SK-N-SH (cell line): ENCODE results near the gene CSTPP1. TPM values are rescaled to one million over a fixed set of nuclear protein-coding genes. Genes with fewer than 3 reads are reported as not detected.

Experiments used
- CTCF ChIA-PET: fragments of 300-600, 350-600 bp; formaldehyde crosslinking; extraction: SDS; loops from one replicate; lab custom pipeline; 2021; lab: Yijun Ruan, JAX
- POLR2A ChIA-PET: fragments of 350-600 bp; sonication (Branson Sonifier 250); formaldehyde crosslinking; extraction: SDS; loops from one replicate; lab custom pipeline; 2020; ENCODE audit warnings: antibody characterized with exemption, inconsistent platforms; lab: Yijun Ruan, JAX
- DNase-seq: peaks from one replicate; pipeline ENCODE4 v3.0.0; 2012
- H2AFZ ChIP-seq: fragments of 200-600 bp; sonication (generic); 2 replicates; pipeline ENCODE4 v1.8.1; 2016; ENCODE audit warnings: antibody characterized with exemption, mild to moderate bottlenecking, low read depth
- H3F3A ChIP-seq: fragments of 200-600 bp; sonication (generic); replicated peaks from 2 replicates; pipeline ENCODE3; 2016; ENCODE audit warnings: antibody characterized with exemption, mild to moderate bottlenecking; ENCODE audit not compliant: insufficient read depth
- H3K27ac ChIP-seq, 2 experiments: fragments of 200-500 bp in 1 of 2; fragments of 200-600 bp in 1 of 2; sonication (Bioruptor generic) in 1 of 2; sonication (generic), shearing (Covaris generic) in 1 of 2; 2 replicates each; pipeline versions ENCODE4 v1.5.1 to v1.6.1; 2014 to 2016; ENCODE audit warnings: low read depth in 2 of 2, inconsistent platforms in 1 of 2, low read length in 1 of 2, mild to moderate bottlenecking in 1 of 2, mixed read lengths in 1 of 2
- H3K27me3 ChIP-seq: fragments of 200-600 bp; sonication (generic), shearing (Covaris generic); 2 replicates; pipeline ENCODE4 v1.6.1; 2016; ENCODE audit warnings: mixed run types; ENCODE audit not compliant: insufficient read depth
- H3K36me3 ChIP-seq, 2 experiments: fragments of 200-500 bp in 1 of 2; fragments of 200-600 bp in 1 of 2; sonication (Bioruptor generic) in 1 of 2; sonication (generic) in 1 of 2; replicated peaks in 1 of 2; 2 replicates each; pipeline versions ENCODE3 to v1.5.1; 2014 to 2016; ENCODE audit warnings: low read length in 1 of 2, mild to moderate bottlenecking in 1 of 2; ENCODE audit not compliant: insufficient read depth in 2 of 2, control insufficient read depth in 1 of 2
- H3K4me1 ChIP-seq, 2 experiments: fragments of 200-500 bp in 1 of 2; fragments of 200-600 bp in 1 of 2; sonication (Bioruptor generic) in 1 of 2; sonication (generic), shearing (Covaris generic) in 1 of 2; 2 replicates each; pipeline versions ENCODE4 v1.5.1 to v1.6.1; 2014 to 2016; ENCODE audit warnings: low read depth in 1 of 2, low read length in 1 of 2, mixed run types in 1 of 2; ENCODE audit not compliant: insufficient read depth in 2 of 2, control insufficient read depth in 1 of 2
- H3K4me2 ChIP-seq: fragments of 200-600 bp; sonication (generic), shearing (Covaris generic); 2 replicates; pipeline ENCODE4 v1.6.1; 2017; ENCODE audit warnings: mixed run types
- H3K4me3 ChIP-seq, 2 experiments: fragments of 200-500 bp in 1 of 2; fragments of 200-600 bp in 1 of 2; sonication (Bioruptor generic) in 1 of 2; sonication (generic), shearing (Covaris generic) in 1 of 2; 2 replicates each; pipeline versions ENCODE4 v1.5.1 to v1.8.1; 2014 to 2016; ENCODE audit warnings: low read depth in 2 of 2, inconsistent platforms in 1 of 2, low read length in 1 of 2, mild to moderate bottlenecking in 1 of 2, mixed read lengths in 1 of 2, moderate library complexity in 1 of 2
- H3K79me2 ChIP-seq: fragments of 200-600 bp; sonication (generic); 2 replicates; pipeline ENCODE4 v1.8.1; 2017; ENCODE audit warnings: mild to moderate bottlenecking; ENCODE audit not compliant: insufficient read depth
- H3K9ac ChIP-seq: fragments of 200-600 bp; sonication (generic); 2 replicates; pipeline ENCODE4 v1.6.1; 2017; ENCODE audit warnings: mixed run types
- H3K9me2 ChIP-seq: fragments of 200-600 bp; sonication (generic); 2 replicates; pipeline ENCODE4 v1.6.1; 2017; ENCODE audit warnings: mixed run types
- H3K9me3 ChIP-seq: fragments of 200-600 bp; sonication (generic); 2 replicates; pipeline ENCODE4 v1.6.1; 2017; ENCODE audit warnings: mixed run types, mild to moderate bottlenecking, moderate library complexity
- H4K20me1 ChIP-seq: fragments of 200-600 bp; sonication (generic); 2 replicates; pipeline ENCODE4 v1.6.1; 2017; ENCODE audit warnings: mild to moderate bottlenecking, mixed run types; ENCODE audit not compliant: insufficient read depth
- CHD2 ChIP-seq: fragments of 150-350 bp; IDR thresholded peaks from 2 replicates; pipeline ENCODE4 v1.6.1; 2018; ENCODE audit warnings: low read length; ENCODE audit not compliant: partially characterized antibody
- EZH2phosphoT487 ChIP-seq: fragments of 200-600 bp; sonication (generic); IDR thresholded peaks from 2 replicates; pipeline ENCODE4 v1.6.1; 2017; ENCODE audit warnings: low read depth, mixed run types, mild to moderate bottlenecking, antibody characterized with exemption, moderate library complexity, borderline replicate concordance
- FOXM1 ChIP-seq: IDR thresholded peaks from 2 replicates; pipeline ENCODE4 v1.4.0; 2012; ENCODE audit warnings: low read depth, mild to moderate bottlenecking
- GABPA ChIP-seq: IDR thresholded peaks from 2 replicates; pipeline ENCODE4 v1.4.0; 2012; ENCODE audit warnings: low read depth, mild to moderate bottlenecking
- IRF3 ChIP-seq: fragments of 150-350 bp; IDR thresholded peaks from 2 replicates; pipeline ENCODE4 v1.6.1; 2016; ENCODE audit warnings: mild to moderate bottlenecking, low read depth, low read length
- JUND ChIP-seq: IDR thresholded peaks from 2 replicates; pipeline ENCODE4 v1.4.0; 2012
- MEF2A ChIP-seq: IDR thresholded peaks from 2 replicates; pipeline ENCODE4 v1.4.0; 2012; ENCODE audit warnings: low read depth, borderline replicate concordance
- NFIC ChIP-seq: IDR thresholded peaks from 2 replicates; pipeline ENCODE4 v1.4.0; 2012; ENCODE audit warnings: borderline replicate concordance
- RCOR1 ChIP-seq: fragments of 150-350 bp; IDR thresholded peaks from 2 replicates; pipeline ENCODE4 v1.6.1; 2017; ENCODE audit warnings: antibody characterized with exemption, low read length
- RFX5 ChIP-seq: IDR thresholded peaks from 2 replicates; pipeline ENCODE4 v1.6.1; 2012; ENCODE audit warnings: mild to moderate bottlenecking, improper control_type of control experiment, low read length
- SMC3 ChIP-seq: IDR thresholded peaks from 2 replicates; pipeline ENCODE4 v1.6.1; 2012; ENCODE audit warnings: low read depth, low read length, improper control_type of control experiment
- TCF12 ChIP-seq: IDR thresholded peaks from 2 replicates; pipeline ENCODE4 v1.4.0; 2012
- TEAD4 ChIP-seq: IDR thresholded peaks from 2 replicates; pipeline ENCODE4 v1.4.0; 2012; ENCODE audit warnings: mild to moderate bottlenecking, borderline replicate concordance; ENCODE audit not compliant: insufficient read depth
- WGBS: methylation state at CpG from one replicate; pipeline ENCODE4 v1.1.6; 2017; ENCODE audit warnings: low lambda C conversion rate; 5-methylcytosine and 5-hydroxymethylcytosine counted together
- polyA plus RNA-seq, 3 experiments: library from polyadenylated mRNA; depleted of rRNA; stranded (reverse); fragments of >200 nt; gene quantifications; 2 replicates each; pipeline ENCODE4 v1.2.3, GENCODE V29; 2012
- TF ChIP-seq, protein P1 (sequence below): IDR thresholded peaks from 2 replicates; pipeline ENCODE4 v1.4.0; 2012; ENCODE audit warnings: low read depth
- TF ChIP-seq, protein P2 (sequence below): IDR thresholded peaks from 2 replicates; pipeline ENCODE4 v1.6.1; 2012; ENCODE audit warnings: mild to moderate bottlenecking, low read depth, low read length, moderate library complexity

CSTPP1 gene
- polyA plus RNA-seq, 1 of the 3 experiments (the other 2 are of a cell fraction) = 85.7 TPM

- H3K4me2 ChIP-seq = no peak overlapping the region
- DNase-seq = no peak
- H3K4me3 ChIP-seq = no peak overlapping the region
- peaks cover 6 to 7% of the 10 kb centered on the region in 2 experiments for H3K36me3 ChIP-seq
- no peak overlapping the region for H3K9ac ChIP-seq
- H3K79me2 ChIP-seq = peaks cover 27% of the 10 kb centered on the region
- POLR2A ChIA-PET = interaction anchor here (0.7 to 3.3 kb wide), 4 partner anchors 9 to 70 kb away, joined by 3 to 16 read pairs (median 4); partner anchors contain the start of genes ACP2 and DDB2
- no peaks in the 10 kb centered on the region for H3K27me3 ChIP-seq
- peaks cover 15 to 18% of the 10 kb centered on the region in 2 experiments for H3K4me1 ChIP-seq
- peaks cover 12% of the 10 kb centered on the region for H3F3A ChIP-seq
- no peak overlapping the region for H2AFZ ChIP-seq
- CTCF ChIA-PET = interaction anchor here (0.6 to 4.2 kb wide), 24 partner anchors 9 to 229 kb away, joined by 3 to 78 read pairs (median 4); partner anchors contain the start of genes ACP2, DDB2, MYBPC3 and NR1H3
- no peaks in the 10 kb centered on the region for H4K20me1 ChIP-seq
- no peaks in the 10 kb centered on the region for H3K9me2 ChIP-seq
- no peak for TF ChIP-seq GABPA
- no peak for TF ChIP-seq TEAD4
- no peak for TF ChIP-seq SMC3
- no peak for TF ChIP-seq TCF12
- no peak for TF ChIP-seq RFX5
- no peak for TF ChIP-seq RCOR1
- TF ChIP-seq JUND = no peak
- TF ChIP-seq EZH2phosphoT487 = no peak
- no peak for TF ChIP-seq CHD2
- no peak for TF ChIP-seq IRF3
- TF ChIP-seq, protein P1, sequence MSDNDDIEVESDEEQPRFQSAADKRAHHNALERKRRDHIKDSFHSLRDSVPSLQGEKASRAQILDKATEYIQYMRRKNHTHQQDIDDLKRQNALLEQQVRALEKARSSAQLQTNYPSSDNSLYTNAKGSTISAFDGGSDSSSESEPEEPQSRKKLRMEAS = no peak
- no peak for TF ChIP-seq NFIC
- TF ChIP-seq, protein P2, sequence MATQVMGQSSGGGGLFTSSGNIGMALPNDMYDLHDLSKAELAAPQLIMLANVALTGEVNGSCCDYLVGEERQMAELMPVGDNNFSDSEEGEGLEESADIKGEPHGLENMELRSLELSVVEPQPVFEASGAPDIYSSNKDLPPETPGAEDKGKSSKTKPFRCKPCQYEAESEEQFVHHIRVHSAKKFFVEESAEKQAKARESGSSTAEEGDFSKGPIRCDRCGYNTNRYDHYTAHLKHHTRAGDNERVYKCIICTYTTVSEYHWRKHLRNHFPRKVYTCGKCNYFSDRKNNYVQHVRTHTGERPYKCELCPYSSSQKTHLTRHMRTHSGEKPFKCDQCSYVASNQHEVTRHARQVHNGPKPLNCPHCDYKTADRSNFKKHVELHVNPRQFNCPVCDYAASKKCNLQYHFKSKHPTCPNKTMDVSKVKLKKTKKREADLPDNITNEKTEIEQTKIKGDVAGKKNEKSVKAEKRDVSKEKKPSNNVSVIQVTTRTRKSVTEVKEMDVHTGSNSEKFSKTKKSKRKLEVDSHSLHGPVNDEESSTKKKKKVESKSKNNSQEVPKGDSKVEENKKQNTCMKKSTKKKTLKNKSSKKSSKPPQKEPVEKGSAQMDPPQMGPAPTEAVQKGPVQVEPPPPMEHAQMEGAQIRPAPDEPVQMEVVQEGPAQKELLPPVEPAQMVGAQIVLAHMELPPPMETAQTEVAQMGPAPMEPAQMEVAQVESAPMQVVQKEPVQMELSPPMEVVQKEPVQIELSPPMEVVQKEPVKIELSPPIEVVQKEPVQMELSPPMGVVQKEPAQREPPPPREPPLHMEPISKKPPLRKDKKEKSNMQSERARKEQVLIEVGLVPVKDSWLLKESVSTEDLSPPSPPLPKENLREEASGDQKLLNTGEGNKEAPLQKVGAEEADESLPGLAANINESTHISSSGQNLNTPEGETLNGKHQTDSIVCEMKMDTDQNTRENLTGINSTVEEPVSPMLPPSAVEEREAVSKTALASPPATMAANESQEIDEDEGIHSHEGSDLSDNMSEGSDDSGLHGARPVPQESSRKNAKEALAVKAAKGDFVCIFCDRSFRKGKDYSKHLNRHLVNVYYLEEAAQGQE = no peak
- no peak for TF ChIP-seq FOXM1
- TF ChIP-seq MEF2A = no peak
- H3K9me3 ChIP-seq = no peaks in the 10 kb centered on the region
- H3K27ac ChIP-seq = no peak overlapping the region; a peak in 1 of 4 replicates
- 89% methylated on average over 12 of the region's 23 CpGs for WGBS
Observed at GRCh38 chr11:47178737-47179654, 242.4 kb downstream of the CSTPP1 start.
